Measurements from ENCODE around the gene KHDC4.

Gene KHDC4

DNA sequence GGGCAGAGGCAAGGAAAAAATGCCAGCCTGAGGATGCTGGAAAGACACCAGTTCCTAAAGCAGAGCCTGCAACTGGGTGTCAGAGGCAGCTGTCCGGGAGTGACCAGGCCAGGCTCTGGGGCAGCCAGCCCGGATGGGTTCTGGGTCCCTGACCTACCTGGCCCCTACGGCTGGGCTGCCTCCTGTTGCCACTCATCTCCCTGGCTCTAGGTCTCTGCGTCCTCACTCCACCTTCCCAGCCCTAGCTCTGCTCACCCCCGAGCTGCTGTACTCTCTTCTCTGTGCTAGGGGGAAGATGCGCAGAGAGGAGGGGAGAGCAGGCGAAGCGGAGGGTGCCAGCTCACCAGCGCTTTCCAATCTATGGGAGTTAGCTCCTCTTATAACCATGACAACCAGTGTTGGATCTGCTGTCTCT, 35.2 kb upstream of the KHDC4 start:
- no peaks in the 10 kb centered on the region for H3K36me3 ChIP-seq
- no peak overlapping the region for H3K4me3 ChIP-seq (ENCODE audit: low read depth, low read length)
- no peaks in the 10 kb centered on the region for H3K27me3 ChIP-seq
- H3K4me1 ChIP-seq, result peaks cover 7% of the 10 kb centered on the region
- no peak for TF ChIP-seq CTCF (IDR thresholded peaks at IDR 0.05; ENCODE audit: low read depth, low read length)
- no peak for DNase-seq
- no peaks in the 10 kb centered on the region for H3K9me3 ChIP-seq

- H3K4me3 ChIP-seq (ENCODE audit: low read depth, low read length), result no peak overlapping the region
- H3K9me3 ChIP-seq, result no peaks in the 10 kb centered on the region
- H3K27me3 ChIP-seq, result no peaks in the 10 kb centered on the region
- no peaks in the 10 kb centered on the region for H3K36me3 ChIP-seq
- TF ChIP-seq CTCF (IDR thresholded peaks at IDR 0.05; ENCODE audit: low read depth, low read length), result no peak
- DNase-seq, result peak; percentile 48
- peaks cover 7% of the 10 kb centered on the region for H3K4me1 ChIP-seq
These were observed 34.5 kb upstream of the KHDC4 start for GRCh38 chr1:155968670-155969069.

GRCh38 chr1:155968051-155968400, 33.8 kb upstream of the KHDC4 start:
- Histone ChIP-seq H3K4me3 (ENCODE audit: low read depth, low read length) (no peak overlapping the region), H3K27me3 (no peaks in the 10 kb centered on the region), H3K4me1 (peaks cover 7% of the 10 kb centered on the region), H3K36me3 (no peaks in the 10 kb centered on the region), H3K9me3 (no peaks in the 10 kb centered on the region)
- TF ChIP-seq CTCF (IDR thresholded peaks at IDR 0.05; ENCODE audit: low read depth, low read length), result no peak
- DNase-seq, result no peak

DNA sequence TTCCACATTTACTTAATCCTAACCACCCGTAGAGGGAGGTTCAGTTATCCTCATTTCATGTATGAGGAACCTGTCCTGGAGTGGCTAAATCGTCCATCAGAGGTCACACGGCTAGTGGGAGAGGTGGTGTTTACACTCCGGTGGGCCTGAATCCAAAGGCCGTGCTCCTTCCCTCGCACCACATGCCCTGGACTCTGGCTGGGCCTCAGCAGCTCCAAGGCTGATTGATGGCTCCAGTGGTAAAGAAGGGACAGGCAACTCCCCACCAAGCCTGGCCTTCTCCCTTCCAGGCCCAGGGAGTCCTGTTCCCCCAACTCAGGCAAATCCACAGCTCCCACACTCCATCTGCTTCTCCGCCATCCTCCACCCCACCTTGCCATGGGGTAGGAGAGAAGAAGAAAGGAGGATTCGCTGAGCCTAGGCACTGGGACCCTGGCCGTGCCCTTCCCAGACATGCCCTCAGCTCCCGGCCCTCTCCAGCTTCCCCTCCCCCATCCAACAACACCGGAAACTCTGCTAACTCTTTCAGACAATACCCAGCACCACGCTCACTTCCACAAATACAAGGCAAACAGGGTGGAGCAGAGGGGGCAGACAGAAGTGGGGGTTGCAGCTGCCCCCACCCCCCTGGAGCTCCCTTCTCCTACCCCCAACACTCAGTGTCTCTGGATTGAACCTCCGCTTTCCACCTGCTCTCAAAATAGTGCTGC, 33.3 kb upstream of the KHDC4 start:
- peaks cover 5% of the 10 kb centered on the region; the same call in 1 of the 2 replicates for H3K36me3 ChIP-seq
- H3K4me1 ChIP-seq, result peaks cover 7% of the 10 kb centered on the region
- no peak overlapping the region for H3K4me3 ChIP-seq (ENCODE audit: low read depth, low read length)
- no peak for DNase-seq
- TF ChIP-seq CTCF (IDR thresholded peaks at IDR 0.05; ENCODE audit: low read depth, low read length), result no peak
- no peaks in the 10 kb centered on the region for H3K9me3 ChIP-seq
- no peaks in the 10 kb centered on the region for H3K27me3 ChIP-seq

- no peak for TF ChIP-seq CTCF (IDR thresholded peaks at IDR 0.05; ENCODE audit: low read depth, low read length)
- no peak for DNase-seq
- Histone ChIP-seq H3K4me1 (peaks cover 7% of the 10 kb centered on the region), H3K27me3 (no peaks in the 10 kb centered on the region), H3K4me3 (ENCODE audit: low read depth, low read length) (no peak overlapping the region), H3K9me3 (no peaks in the 10 kb centered on the region), H3K36me3 (peaks cover 6% of the 10 kb centered on the region; the same call in 1 of the 2 replicates)
These were observed 32.5 kb upstream of the KHDC4 start for GRCh38 chr1:155966750-155967149.

- no peaks in the 10 kb centered on the region for H3K27me3 ChIP-seq
- peaks cover 7% of the 10 kb centered on the region for H3K4me1 ChIP-seq
- H3K36me3 ChIP-seq, result peaks cover 6% of the 10 kb centered on the region; the same call in 1 of the 2 replicates
- H3K4me3 ChIP-seq (ENCODE audit: low read depth, low read length), result no peak overlapping the region
- TF ChIP-seq CTCF (IDR thresholded peaks at IDR 0.05; ENCODE audit: low read depth, low read length), result no peak; the same call in 1 of the 2 replicates
- no peak for DNase-seq
- H3K9me3 ChIP-seq, result no peaks in the 10 kb centered on the region
These were observed 31.9 kb upstream of the KHDC4 start for GRCh38 chr1:155966135-155966534.

Measured in BE2C (cell line).